Measurements from ENCODE around the gene KRTAP5-6. TPM values are rescaled to one million over a fixed set of nuclear protein-coding genes. Genes with fewer than 3 reads are reported as not detected.

KRTAP5-6 gene
- polyA plus RNA-seq (2012; ENCODE audit: insufficient read length, low read depth) = not detected

GRCh38 chr11:1696608-1697570 lies at the start of gene KRTAP5-6:
TSS of gene KRTAP5-6 (plus strand) at chr11:1697195. CDS start at chr11:1697246, 51 bp downstream.
- TF ChIP-seq SIN3A (IDR thresholded peaks at IDR 0.05; ENCODE audit: borderline replicate concordance, insufficient read depth, low read length) (no peak), REST (IDR thresholded peaks at IDR 0.05; ENCODE audit: insufficient read depth in 1 of 2, low read depth in 2 of 2, low read length in 2 of 2) (no peak), TAF1 (IDR thresholded peaks at IDR 0.05; ENCODE audit: borderline replicate concordance, insufficient read depth, low read length) (no peak), POLR2AphosphoS5 (IDR thresholded peaks at IDR 0.05; ENCODE audit: low read depth, low read length) (no peak), FOXP2 (optimal IDR thresholded peaks at IDR 0.05; ENCODE audit: borderline replicate concordance, extremely low read depth, extremely low read length, insufficient read depth) (no peak)

GRCh38 chr11:1647901-1648652 lies 48.9 kb upstream of the KRTAP5-6 start:
- no peak for TF ChIP-seq REST (IDR thresholded peaks at IDR 0.05; ENCODE audit: insufficient read depth in 1 of 2, low read depth in 2 of 2, low read length in 2 of 2)
- no peak for TF ChIP-seq POLR2AphosphoS5 (IDR thresholded peaks at IDR 0.05; ENCODE audit: low read depth, low read length)
- no peak for TF ChIP-seq FOXP2 (optimal IDR thresholded peaks at IDR 0.05; ENCODE audit: borderline replicate concordance, extremely low read depth, extremely low read length, insufficient read depth)
- TF ChIP-seq SIN3A (IDR thresholded peaks at IDR 0.05; ENCODE audit: borderline replicate concordance, insufficient read depth, low read length) = no peak
- TF ChIP-seq TAF1 (IDR thresholded peaks at IDR 0.05; ENCODE audit: borderline replicate concordance, insufficient read depth, low read length) = no peak

GRCh38 chr11:1648653-1649420 lies 48.2 kb upstream of the KRTAP5-6 start:
- TF ChIP-seq REST (IDR thresholded peaks at IDR 0.05; ENCODE audit: insufficient read depth in 1 of 2, low read depth in 2 of 2, low read length in 2 of 2) = no peak
- no peak for TF ChIP-seq FOXP2 (optimal IDR thresholded peaks at IDR 0.05; ENCODE audit: borderline replicate concordance, extremely low read depth, extremely low read length, insufficient read depth)
- TF ChIP-seq TAF1 (IDR thresholded peaks at IDR 0.05; ENCODE audit: borderline replicate concordance, insufficient read depth, low read length) = no peak
- TF ChIP-seq SIN3A (IDR thresholded peaks at IDR 0.05; ENCODE audit: borderline replicate concordance, insufficient read depth, low read length) = no peak
- no peak for TF ChIP-seq POLR2AphosphoS5 (IDR thresholded peaks at IDR 0.05; ENCODE audit: low read depth, low read length)

- TF ChIP-seq SIN3A (IDR thresholded peaks at IDR 0.05; ENCODE audit: borderline replicate concordance, insufficient read depth, low read length) (no peak), REST (IDR thresholded peaks at IDR 0.05; ENCODE audit: insufficient read depth in 1 of 2, low read depth in 2 of 2, low read length in 2 of 2) (no peak), TAF1 (IDR thresholded peaks at IDR 0.05; ENCODE audit: borderline replicate concordance, insufficient read depth, low read length) (no peak), FOXP2 (optimal IDR thresholded peaks at IDR 0.05; ENCODE audit: borderline replicate concordance, extremely low read depth, extremely low read length, insufficient read depth) (no peak), POLR2AphosphoS5 (IDR thresholded peaks at IDR 0.05; ENCODE audit: low read depth, low read length) (no peak)
Observed at GRCh38 chr11:1650034-1650917, 46.7 kb upstream of the KRTAP5-6 start.

Data from PFSK-1 (cell line).